ENCODE measurements around the gene TENT4A.

DNA sequence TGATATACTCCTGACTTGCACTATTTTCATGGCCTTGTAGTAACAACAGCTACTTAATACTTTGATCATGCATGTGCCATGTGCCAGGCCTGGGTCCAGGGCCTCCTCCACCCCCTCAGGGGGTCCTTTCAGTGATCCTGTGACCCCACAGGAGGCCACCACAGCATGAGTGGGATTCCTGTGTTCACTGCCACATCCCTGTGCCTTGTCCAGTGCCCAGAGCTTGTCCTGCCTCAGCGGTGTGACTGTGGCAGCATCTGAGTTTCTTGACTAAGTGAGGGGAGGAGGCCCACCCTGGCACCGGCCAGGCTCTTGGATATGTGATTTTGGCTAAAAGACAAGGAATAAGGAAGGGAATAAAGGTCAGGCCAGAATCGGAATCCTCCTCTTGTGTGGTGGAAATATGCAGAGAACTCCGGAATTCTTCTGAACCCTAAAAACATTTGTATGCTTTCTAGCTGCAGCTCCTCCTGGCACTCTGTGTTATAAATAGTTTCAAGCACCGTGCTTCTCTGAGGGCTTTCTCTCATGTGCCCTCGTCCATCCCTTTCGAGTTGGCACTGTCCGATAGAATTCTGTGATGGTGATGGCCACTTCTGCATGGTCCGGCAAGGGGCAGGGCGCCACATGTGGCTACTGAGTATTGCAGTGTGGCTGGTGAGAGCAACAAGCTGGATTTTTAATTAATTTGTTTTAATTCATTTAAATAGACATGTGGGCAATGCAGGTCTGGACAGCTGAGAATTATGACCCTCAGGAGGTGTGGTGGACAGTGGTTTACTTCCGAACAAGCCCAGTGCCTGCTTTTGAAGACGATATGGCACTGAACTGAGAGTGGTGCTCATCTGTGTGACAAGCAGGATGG lies 31.8 kb downstream of the TENT4A start:
- TF ChIP-seq, protein P1, sequence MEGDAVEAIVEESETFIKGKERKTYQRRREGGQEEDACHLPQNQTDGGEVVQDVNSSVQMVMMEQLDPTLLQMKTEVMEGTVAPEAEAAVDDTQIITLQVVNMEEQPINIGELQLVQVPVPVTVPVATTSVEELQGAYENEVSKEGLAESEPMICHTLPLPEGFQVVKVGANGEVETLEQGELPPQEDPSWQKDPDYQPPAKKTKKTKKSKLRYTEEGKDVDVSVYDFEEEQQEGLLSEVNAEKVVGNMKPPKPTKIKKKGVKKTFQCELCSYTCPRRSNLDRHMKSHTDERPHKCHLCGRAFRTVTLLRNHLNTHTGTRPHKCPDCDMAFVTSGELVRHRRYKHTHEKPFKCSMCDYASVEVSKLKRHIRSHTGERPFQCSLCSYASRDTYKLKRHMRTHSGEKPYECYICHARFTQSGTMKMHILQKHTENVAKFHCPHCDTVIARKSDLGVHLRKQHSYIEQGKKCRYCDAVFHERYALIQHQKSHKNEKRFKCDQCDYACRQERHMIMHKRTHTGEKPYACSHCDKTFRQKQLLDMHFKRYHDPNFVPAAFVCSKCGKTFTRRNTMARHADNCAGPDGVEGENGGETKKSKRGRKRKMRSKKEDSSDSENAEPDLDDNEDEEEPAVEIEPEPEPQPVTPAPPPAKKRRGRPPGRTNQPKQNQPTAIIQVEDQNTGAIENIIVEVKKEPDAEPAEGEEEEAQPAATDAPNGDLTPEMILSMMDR (conservative IDR thresholded peaks at IDR 0.05): no peak
- TF ChIP-seq ZFX (IDR thresholded peaks at IDR 0.05): no peak

Measured in C4-2B (cell line).